WTC11 (cell line): ENCODE measurements around the gene BAZ2A. TPM values are rescaled to one million over a fixed set of nuclear protein-coding genes. Genes with fewer than 3 reads are reported as not detected.

ENCODE experiments used
- AFF4 ChIP-seq: sonication (generic); formaldehyde crosslinking; IDR thresholded peaks from 2 replicates; pipeline ENCODE4 v1.8.1; 2023; ENCODE audit warnings: mild to moderate bottlenecking, missing genetic modification reagents, borderline replicate concordance
- ARID4B ChIP-seq: sonication (generic); formaldehyde crosslinking; IDR thresholded peaks from 2 replicates; pipeline ENCODE4 v1.8.0; 2023; ENCODE audit warnings: missing genetic modification reagents, mild to moderate bottlenecking, borderline replicate concordance
- ATF6 ChIP-seq: sonication (generic); formaldehyde crosslinking; IDR thresholded peaks from 2 replicates; pipeline ENCODE4 v1.8.1; 2023; ENCODE audit warnings: mild to moderate bottlenecking, missing genetic modification reagents
- CREM ChIP-seq: sonication (generic); formaldehyde crosslinking; IDR thresholded peaks from 2 replicates; pipeline ENCODE4 v1.8.1; 2022; ENCODE audit warnings: mild to moderate bottlenecking, missing genetic modification reagents, moderate library complexity
- ELF4 ChIP-seq: sonication (generic); formaldehyde crosslinking; IDR thresholded peaks from 2 replicates; pipeline ENCODE4 v1.8.1; 2022; ENCODE audit warnings: low read depth, mild to moderate bottlenecking, moderate library complexity, missing genetic modification reagents
- ERG ChIP-seq: fragments of 250-450 bp; sonication (Bioruptor Pico); IDR thresholded peaks from 2 replicates; pipeline ENCODE4 v1.8.0; 2021; ENCODE audit warnings: mild to moderate bottlenecking
- GABPB1 ChIP-seq: sonication (generic); formaldehyde crosslinking; IDR thresholded peaks from 2 replicates; pipeline ENCODE4 v1.8.1; 2023; ENCODE audit warnings: mild to moderate bottlenecking, missing genetic modification reagents
- JAZF1 ChIP-seq: fragments of 250-450 bp; sonication (Bioruptor Pico); IDR thresholded peaks from 2 replicates; pipeline ENCODE4 v1.9.0; 2021; ENCODE audit warnings: moderate library complexity, mild to moderate bottlenecking, inconsistent platforms
- MYBL2 ChIP-seq: sonication (generic); formaldehyde crosslinking; IDR thresholded peaks from 2 replicates; pipeline ENCODE4 v1.8.1; 2023; ENCODE audit warnings: mild to moderate bottlenecking, moderate library complexity, missing genetic modification reagents
- NFE2L1 ChIP-seq: sonication (generic); formaldehyde crosslinking; IDR thresholded peaks from 2 replicates; pipeline ENCODE4 v1.8.1; 2023; ENCODE audit warnings: missing genetic modification reagents
- NFYB ChIP-seq: sonication (generic); formaldehyde crosslinking; conservative IDR thresholded peaks from 2 replicates; pipeline ENCODE4 v1.8.0; 2022; ENCODE audit warnings: low read depth, missing genetic modification reagents
- OVOL2 ChIP-seq: fragments of 250-450 bp; sonication (Bioruptor Pico); IDR thresholded peaks from 2 replicates; pipeline ENCODE4 v1.9.0; 2021; ENCODE audit warnings: mild to moderate bottlenecking, borderline replicate concordance
- PREB ChIP-seq: sonication (generic); formaldehyde crosslinking; IDR thresholded peaks from 2 replicates; pipeline ENCODE4 v1.8.1; 2022; ENCODE audit warnings: mild to moderate bottlenecking, missing genetic modification reagents, moderate library complexity, borderline replicate concordance
- TCF7 ChIP-seq: sonication (generic); formaldehyde crosslinking; IDR thresholded peaks from 2 replicates; pipeline ENCODE4 v1.8.0; 2022; ENCODE audit warnings: mild to moderate bottlenecking, low read depth, missing genetic modification reagents, moderate library complexity
- TEAD1 ChIP-seq: sonication (generic); formaldehyde crosslinking; IDR thresholded peaks from 2 replicates; pipeline ENCODE4 v1.8.0; 2022; ENCODE audit warnings: mild to moderate bottlenecking, missing genetic modification reagents
- ZBTB21 ChIP-seq: sonication (generic); formaldehyde crosslinking; IDR thresholded peaks from 2 replicates; pipeline ENCODE4 v1.8.1; 2023; ENCODE audit warnings: mild to moderate bottlenecking, missing genetic modification reagents, borderline replicate concordance
- ZNF138 ChIP-seq: sonication (generic); formaldehyde crosslinking; conservative IDR thresholded peaks from 2 replicates; pipeline ENCODE4 v1.8.1; 2022; ENCODE audit warnings: mild to moderate bottlenecking, moderate library complexity, missing genetic modification reagents
- ZNF396 ChIP-seq: fragments of 250-450 bp; sonication (Bioruptor Pico); IDR thresholded peaks from 2 replicates; pipeline ENCODE4 v1.8.0; 2021; ENCODE audit warnings: mild to moderate bottlenecking, moderate library complexity, borderline replicate concordance
- ZNF423 ChIP-seq: fragments of 250-450 bp; sonication (Bioruptor Pico); IDR thresholded peaks from 2 replicates; pipeline ENCODE4 v2.1.2; 2022; ENCODE audit warnings: mild to moderate bottlenecking, moderate library complexity
- total RNA-seq: library from RNA; stranded (reverse); gene quantifications from 3 replicates; pipeline ENCODE4 v1.2.3, GENCODE V29; 2021
- TF ChIP-seq, protein P1 (sequence below): sonication (generic); formaldehyde crosslinking; conservative IDR thresholded peaks from 2 replicates; pipeline ENCODE4 v1.8.1; 2022; ENCODE audit warnings: mild to moderate bottlenecking, missing genetic modification reagents
- TF ChIP-seq, protein P2 (sequence below): fragments of 200-600 bp; IDR thresholded peaks from 2 replicates; pipeline ENCODE4 v1.8.0; 2022; ENCODE audit warnings: antibody characterized with exemption
- TF ChIP-seq, protein P3 (sequence below): sonication (generic); formaldehyde crosslinking; IDR thresholded peaks from 2 replicates; pipeline ENCODE4 v1.8.0; 2022; ENCODE audit warnings: mild to moderate bottlenecking, missing genetic modification reagents

Gene BAZ2A
- total RNA-seq, 1 experiment from 2014 or later, result 114 TPM

DNA sequence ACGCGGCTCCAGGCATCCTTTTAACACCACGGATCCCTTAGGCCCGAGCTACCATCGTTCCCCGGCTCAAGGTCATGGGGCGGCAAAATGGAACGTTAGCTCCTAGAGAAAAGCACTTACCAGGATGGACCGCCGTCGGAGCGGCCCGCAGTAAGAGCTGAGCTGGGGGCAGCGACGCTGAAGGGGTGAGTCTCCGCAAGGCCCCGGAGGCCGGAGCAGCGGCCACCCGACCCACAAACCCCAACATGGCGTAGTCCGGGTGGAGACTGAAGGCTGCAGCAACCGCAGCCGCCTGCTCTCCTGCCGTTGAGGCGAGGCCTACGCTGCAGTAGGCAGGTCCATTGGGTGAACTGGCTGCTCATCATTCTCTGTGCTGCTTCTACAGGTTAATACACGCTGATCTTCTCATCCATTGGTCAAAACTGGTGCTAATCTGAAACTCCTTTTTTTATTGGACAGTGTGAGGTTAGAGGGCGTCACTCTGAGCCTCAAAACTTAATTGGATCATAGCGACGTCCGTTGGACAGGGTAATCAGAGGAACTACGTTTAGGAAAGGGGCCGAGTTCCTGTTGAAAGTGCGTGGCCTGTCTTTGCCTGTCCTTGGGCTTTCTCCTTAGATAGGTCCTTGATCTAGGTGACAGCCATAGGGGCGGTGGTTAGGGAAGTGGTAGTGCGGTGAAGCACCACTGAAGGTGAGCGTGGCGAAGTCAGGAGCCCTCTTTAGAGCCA is 15.8 kb upstream of the BAZ2A start, which contains the start of gene ATP5F1B (continued):
- TF ChIP-seq ATF6 (CRISPR knock-in tag), result no peak
- peak; percentile 98 for TF ChIP-seq NFYB (CRISPR knock-in tag)
- TF ChIP-seq PREB (CRISPR knock-in tag), result no peak
- no peak for TF ChIP-seq JAZF1 (CRISPR knock-in tag)
- no peak for TF ChIP-seq AFF4
- TF ChIP-seq NFE2L1 (CRISPR knock-in tag), result no peak
- TF ChIP-seq, protein P1, sequence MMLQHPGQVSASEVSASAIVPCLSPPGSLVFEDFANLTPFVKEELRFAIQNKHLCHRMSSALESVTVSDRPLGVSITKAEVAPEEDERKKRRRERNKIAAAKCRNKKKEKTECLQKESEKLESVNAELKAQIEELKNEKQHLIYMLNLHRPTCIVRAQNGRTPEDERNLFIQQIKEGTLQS (CRISPR knock-in tag), result no peak
- peak; percentile 73; the same call in 1 of the 2 replicates for TF ChIP-seq GABPB1 (CRISPR knock-in tag)
- TF ChIP-seq, protein P2, sequence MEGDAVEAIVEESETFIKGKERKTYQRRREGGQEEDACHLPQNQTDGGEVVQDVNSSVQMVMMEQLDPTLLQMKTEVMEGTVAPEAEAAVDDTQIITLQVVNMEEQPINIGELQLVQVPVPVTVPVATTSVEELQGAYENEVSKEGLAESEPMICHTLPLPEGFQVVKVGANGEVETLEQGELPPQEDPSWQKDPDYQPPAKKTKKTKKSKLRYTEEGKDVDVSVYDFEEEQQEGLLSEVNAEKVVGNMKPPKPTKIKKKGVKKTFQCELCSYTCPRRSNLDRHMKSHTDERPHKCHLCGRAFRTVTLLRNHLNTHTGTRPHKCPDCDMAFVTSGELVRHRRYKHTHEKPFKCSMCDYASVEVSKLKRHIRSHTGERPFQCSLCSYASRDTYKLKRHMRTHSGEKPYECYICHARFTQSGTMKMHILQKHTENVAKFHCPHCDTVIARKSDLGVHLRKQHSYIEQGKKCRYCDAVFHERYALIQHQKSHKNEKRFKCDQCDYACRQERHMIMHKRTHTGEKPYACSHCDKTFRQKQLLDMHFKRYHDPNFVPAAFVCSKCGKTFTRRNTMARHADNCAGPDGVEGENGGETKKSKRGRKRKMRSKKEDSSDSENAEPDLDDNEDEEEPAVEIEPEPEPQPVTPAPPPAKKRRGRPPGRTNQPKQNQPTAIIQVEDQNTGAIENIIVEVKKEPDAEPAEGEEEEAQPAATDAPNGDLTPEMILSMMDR, result no peak
- peak; percentile 78; the same call in 1 of the 2 replicates for TF ChIP-seq CREM
- no peak for TF ChIP-seq ZNF138 (CRISPR knock-in tag)
- TF ChIP-seq TCF7, result no peak
- TF ChIP-seq ZNF396 (CRISPR knock-in tag), result no peak
- TF ChIP-seq ZNF423 (CRISPR knock-in tag), result no peak
- TF ChIP-seq ARID4B (CRISPR knock-in tag), result no peak; the same call in 1 of the 2 replicates
- TF ChIP-seq ERG (CRISPR knock-in tag), result no peak
- TF ChIP-seq MYBL2, result peak; percentile 15; the same call in 1 of the 2 replicates
- no peak for TF ChIP-seq ZBTB21 (CRISPR knock-in tag)
- TF ChIP-seq ELF4, result no peak
- 0 out of 2 replicates have a peak, but pooled peaks have one; percentile 22 for TF ChIP-seq OVOL2
- no peak; the same call in 1 of the 2 replicates for TF ChIP-seq TEAD1 (CRISPR knock-in tag)
- TF ChIP-seq, protein P3, sequence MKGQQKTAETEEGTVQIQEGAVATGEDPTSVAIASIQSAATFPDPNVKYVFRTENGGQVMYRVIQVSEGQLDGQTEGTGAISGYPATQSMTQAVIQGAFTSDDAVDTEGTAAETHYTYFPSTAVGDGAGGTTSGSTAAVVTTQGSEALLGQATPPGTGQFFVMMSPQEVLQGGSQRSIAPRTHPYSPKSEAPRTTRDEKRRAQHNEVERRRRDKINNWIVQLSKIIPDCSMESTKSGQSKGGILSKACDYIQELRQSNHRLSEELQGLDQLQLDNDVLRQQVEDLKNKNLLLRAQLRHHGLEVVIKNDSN (CRISPR knock-in tag), result no peak
